HG03175 (cell line): ENCODE measurements around the gene KRT37.

Experiments
- ATAC-seq: cut with Tn5 transposase; IDR thresholded peaks from one replicate; pipeline ENCODE4 v1.9.1; 2021; ENCODE audit warnings: mild to moderate bottlenecking, moderate library complexity; ENCODE audit not compliant: unreplicated experiment

Gene KRT37

GRCh38 chr17:41424111-41424635 is at the start of gene KRT37:
Gene KRT37 (minus strand): TSS chr17:41424585. CDS start chr17:41424523, 62 bp downstream.
- no peak for ATAC-seq

DNA sequence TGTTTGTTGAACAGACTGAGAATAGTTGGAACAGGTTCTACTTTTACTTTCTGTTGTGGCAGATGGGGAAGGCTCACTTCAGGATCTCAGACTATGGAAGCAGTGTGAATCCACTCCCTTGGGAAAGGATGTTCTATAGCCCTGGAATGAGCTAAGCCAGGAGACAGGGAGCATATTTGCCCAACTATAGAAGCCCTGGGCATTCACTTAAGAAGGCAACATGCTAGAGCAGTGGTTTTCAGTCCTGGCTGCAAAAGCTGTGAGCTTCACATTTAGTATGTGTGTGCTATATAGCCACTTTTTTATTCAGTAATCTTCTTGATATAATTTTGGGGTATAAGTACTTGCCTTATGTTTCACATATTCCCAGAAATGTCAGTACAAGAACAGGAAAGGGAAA is 44.0 kb upstream of the KRT37 start:
- no peak for ATAC-seq

DNA sequence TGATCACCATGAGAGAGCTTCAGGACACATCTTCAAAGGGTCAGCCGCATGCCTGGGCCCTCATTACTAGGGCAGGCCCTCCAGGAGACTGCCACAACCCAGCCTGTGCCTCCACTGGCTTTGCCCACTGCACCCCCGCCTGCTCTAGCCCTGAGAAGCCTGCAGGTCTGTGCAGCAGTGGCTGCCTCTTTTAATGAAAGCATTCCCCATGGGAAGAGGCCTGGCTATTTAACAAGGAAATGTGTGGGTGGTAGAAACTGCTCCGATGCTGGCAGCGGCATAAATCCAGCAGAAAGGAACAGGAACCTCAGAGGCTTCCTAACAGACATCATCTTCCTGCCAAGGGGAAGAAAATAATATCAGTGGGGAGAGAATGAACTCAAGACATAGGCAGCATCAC is 43.2 kb upstream of the KRT37 start:
- no peak for ATAC-seq

- no peak for ATAC-seq
Observed at GRCh38 chr17:41466988-41467387, 42.6 kb upstream of the KRT37 start, which contains the start of gene KRT32. Gene KRT32 (minus strand): TSS chr17:41467386. CDS start chr17:41467325, 61 bp downstream.

GRCh38 chr17:41464682-41465081 is 40.3 kb upstream of the KRT37 start:
- ATAC-seq, result no peak

GRCh38 chr17:41464173-41464572 is 39.8 kb upstream of the KRT37 start:
- no peak for ATAC-seq

DNA sequence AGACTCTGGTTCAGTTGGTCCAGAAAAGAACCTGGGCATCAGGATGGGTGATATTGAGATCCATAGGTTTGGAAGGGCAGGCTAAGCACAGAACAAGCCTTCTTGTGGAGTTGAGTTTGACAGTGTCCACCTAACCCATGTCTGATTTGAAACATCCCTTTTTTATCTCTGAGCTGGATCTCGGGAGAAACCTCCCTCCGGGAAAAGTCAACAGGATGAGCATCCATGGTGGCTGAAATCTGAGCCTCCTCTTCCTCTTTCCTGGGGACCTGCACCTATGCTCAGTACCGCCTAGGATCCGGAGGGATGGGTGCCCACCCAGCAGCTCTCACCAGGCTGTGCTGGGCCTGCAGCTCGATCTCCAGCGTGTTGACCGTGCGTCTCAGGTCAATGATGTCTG is 39.4 kb upstream of the KRT37 start:
- no peak for ATAC-seq

- ATAC-seq, result no peak
Observed at GRCh38 chr17:41462705-41463104, 38.3 kb upstream of the KRT37 start.

DNA sequence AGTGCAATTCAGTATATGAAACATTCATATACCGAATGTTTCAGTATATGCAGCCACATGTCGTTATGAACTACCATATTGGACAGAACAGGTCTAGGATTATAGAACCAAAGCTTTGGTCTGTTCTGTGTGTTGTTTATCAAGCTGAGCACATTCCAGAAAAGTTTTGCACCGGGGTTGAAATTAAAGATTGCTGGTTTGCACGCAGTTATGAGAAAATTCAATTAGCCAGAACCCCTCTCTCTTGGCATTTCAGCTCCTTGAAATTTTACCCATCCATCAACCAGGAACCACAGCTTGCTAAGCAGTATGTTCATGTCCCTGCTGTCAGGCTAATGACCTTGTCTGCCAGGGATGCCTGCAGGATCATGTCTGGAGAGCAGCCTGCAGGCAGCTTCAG is 33.3 kb upstream of the KRT37 start:
- ATAC-seq, result no peak

DNA sequence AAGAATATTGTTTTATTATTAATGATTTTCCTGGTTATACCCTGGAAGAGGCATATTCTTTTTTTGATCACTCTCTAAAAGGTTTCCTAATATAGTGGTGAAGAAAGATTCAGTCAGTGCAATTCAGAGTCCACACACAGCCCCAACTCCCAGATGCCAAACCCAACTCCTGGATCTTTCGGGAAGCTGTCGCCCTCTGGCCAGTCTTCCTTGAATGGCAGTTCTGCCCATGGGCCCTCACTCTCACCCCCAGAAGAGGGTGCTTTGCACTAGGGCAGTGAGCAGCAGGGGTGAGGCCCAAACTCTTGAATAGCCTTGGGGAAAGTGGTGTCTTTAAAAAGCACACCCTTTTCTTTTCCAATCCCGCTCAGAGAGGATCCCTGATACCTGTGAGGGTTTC is 31.8 kb upstream of the KRT37 start:
- ATAC-seq, result no peak

DNA sequence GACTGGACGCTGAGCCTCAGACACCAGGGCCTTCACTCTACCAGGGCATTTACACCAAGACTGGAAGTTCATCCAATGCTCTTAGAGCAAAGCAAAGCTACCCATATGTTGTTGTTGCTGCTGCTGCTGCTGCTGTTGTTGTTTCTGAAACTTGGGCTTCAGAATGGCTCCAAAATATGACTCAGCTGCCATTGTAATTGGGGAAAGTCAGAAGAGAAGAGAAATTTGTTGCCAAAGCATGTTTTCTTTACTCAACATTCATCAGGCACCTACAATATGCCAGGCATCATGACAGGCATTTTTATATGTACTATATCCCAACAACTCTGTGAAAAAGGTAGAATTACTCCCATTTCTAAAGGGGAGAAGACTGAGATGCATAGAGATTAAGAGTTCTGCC is 30.9 kb upstream of the KRT37 start:
- ATAC-seq, result no peak

- ATAC-seq, result no peak
Observed at GRCh38 chr17:41453066-41453465, 28.7 kb upstream of the KRT37 start.

DNA sequence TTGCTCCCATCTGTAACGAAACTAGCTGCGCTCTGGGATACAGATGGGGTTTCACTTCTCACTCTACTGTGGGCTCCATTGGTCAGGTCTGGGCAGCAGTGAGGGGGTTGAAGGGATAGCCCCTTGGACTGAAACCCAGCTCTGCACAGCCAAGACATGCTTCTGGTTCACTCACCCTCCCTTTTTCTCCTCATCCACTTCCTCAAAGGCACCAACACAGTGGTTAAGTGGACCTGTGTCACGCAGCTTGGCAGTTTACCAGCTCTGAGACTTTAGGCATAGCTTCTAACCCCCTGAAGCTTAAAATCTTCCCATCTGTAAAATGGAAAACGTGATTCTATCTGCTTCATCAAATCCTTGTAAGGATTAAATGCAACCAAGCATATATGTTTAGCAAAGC is 27.9 kb upstream of the KRT37 start:
- no peak for ATAC-seq

DNA sequence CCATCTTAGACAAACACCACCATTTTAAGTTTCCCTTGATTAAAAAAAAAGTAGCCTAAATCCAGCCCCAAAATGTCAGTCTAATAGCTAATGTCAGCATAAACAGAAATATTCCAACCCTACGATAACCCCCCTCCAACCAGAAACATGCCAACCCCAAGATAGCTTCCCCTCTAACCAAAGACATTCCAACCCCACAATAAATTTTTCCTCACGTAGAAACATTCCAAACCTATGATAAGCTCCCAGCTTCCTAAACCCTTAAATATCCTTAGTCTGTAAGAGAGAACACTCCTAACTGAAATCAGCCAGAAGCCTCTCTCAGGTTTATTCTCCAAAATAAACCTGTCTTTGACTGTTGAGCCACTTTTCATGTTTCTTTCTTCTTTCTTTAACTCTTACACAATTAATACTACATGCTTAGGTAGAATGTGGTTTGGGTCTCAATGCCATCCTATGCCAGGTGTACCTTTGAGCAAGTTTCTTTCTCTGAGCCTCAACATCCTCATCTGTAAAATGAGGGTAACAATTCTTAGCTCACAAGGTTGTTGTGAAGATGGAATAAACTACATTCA is 26.9 kb upstream of the KRT37 start:
- ATAC-seq, result no peak

- ATAC-seq, result no peak
Observed at GRCh38 chr17:41449008-41449407, 24.6 kb upstream of the KRT37 start.

DNA sequence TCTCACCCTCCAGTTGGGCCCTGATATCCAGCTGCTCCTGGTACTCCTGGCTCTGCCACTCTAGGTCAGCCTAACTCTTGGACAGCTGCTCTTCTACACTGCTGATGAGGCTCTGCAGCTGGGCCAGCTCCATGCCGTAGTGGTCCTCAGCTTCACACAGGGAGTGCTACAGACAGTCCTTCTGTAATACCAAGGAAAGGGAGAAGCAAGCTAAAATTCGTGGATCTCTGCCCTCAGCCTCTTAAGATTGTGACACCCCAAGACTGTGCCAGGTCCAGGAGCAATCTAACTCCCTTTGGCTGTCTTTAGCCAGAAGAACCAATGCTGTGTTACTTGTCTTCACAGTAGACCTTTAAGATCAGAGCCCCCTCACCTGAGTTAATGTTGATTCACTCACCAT is 24.1 kb upstream of the KRT37 start:
- no peak for ATAC-seq

GRCh38 chr17:41446806-41447205 is 22.4 kb upstream of the KRT37 start:
- no peak for ATAC-seq

DNA sequence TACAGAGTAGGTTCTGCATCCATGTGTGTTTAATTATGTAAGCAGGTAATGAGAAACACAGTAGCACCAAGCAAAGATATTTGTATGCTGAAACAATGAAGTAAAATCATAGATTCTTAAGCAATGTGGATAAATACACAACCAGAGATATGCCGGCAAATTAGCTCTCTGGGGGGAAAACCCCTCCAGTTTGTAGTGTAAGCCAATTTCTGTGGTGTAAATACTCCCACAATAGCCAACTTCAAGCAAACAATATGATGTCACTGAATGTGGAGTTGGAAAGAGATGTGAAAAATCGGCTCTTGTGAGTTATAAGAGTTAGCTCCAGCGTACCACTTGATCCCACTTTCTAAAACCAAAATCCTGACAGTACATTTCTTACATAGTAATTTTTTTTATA is 20.3 kb upstream of the KRT37 start:
- ATAC-seq, result no peak

DNA sequence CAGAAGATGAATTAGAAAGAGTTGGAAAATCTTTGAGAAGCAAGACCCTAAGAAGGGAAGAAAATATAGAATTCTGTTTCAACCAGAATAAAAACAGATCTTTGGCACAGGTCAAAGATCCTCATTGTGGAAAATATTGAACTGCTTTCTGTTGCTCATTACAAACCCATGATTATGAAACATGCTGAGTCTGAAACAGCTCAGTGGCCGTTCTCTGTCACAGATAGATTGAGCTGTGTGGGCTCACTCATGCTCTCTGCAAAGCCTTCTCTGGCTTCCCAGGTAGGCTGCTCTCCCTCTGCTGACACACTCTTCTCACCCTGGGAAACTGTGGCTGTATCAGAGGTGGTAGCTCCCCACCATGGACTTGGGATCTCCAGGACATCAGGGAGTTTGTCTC is 19.8 kb upstream of the KRT37 start:
- ATAC-seq, result no peak

- no peak for ATAC-seq
Observed at GRCh38 chr17:41442739-41443138, 18.4 kb upstream of the KRT37 start.

GRCh38 chr17:41440531-41441033 is 16.2 kb upstream of the KRT37 start, which contains the start of gene KRT38:
Gene KRT38 (minus strand): TSS chr17:41440983. CDS start chr17:41440921, 62 bp downstream.
- ATAC-seq, result no peak

- no peak for ATAC-seq
Observed at GRCh38 chr17:41439375-41439774, 15.0 kb upstream of the KRT37 start.

DNA sequence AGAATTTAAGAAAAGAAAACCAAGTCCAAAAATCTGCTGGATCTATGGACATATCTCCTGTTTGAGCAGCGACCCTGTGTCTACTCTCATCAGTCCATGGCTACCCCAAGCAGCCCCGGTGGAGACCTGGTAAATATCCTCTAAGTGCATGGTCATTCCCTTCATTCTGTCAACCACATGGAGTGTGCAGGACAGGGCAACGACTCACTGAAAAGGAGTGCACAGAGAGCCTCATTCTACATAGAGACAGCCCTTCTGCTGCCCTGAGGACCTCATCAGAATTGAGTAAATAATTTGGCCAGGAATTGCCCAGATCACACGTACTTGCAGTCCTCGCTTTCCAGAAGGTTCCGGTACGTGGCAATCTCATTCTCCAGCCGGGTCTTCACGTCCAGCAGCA is 13.4 kb upstream of the KRT37 start:
- ATAC-seq, result no peak
